GM18511 (cell line): ENCODE data around the gene NNT.
"Not testable (repeated sequence)": the region's sequence is repeated elsewhere in the genome, so short reads cannot be mapped to it uniquely, and the experiment has no call there.

Experiments
- ATAC-seq: cut with Tn5 transposase; IDR thresholded peaks from one replicate; pipeline ENCODE4 v1.9.1; 2021; ENCODE audit warnings: mild to moderate bottlenecking, moderate library complexity; ENCODE audit not compliant: unreplicated experiment

Gene NNT

DNA sequence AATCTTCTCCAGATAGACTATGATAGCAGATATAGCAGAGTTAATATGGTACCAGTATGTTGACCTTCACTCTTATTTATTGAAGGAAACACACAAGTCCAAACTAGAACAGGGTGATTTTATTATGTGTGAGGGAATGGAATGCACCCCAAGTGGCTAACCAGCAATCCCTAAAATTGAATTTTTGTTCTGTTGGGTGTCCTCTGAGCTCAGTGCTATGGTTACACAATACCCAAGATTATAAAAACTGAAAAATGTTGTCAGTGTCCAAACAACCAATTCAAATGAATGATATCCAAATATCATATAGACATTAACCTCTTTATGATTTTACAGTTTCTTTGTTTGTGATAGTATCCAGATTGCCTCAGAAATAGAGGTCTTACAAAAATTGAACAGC lies 60.9 kb downstream of the NNT start:
- no peak for ATAC-seq

DNA sequence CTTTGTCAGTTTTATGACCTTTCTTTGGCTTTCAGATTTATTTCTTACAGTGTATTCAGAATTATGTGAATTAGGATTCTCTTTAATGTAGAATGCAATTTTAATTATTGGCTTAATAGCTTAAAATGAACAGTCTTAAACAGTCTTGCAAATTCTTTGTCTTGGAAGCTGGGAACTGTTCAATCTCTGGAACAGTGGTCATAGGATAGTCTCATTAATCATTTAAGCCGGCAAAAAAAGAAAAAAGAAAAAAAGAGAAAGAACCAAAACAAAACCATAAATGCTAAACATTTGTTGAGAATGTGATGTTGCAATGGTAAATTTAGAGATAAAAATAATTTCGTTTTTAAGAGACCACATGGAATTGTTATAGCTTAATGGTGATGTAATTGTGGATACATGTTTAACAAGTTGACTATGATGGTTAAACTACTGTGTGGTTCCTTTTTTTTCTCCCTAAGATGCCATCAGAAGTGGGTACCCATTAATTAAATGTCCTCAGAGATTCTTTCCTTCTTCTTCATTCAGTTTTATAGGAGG lies 61.6 kb downstream of the NNT start:
- ATAC-seq: no peak

DNA sequence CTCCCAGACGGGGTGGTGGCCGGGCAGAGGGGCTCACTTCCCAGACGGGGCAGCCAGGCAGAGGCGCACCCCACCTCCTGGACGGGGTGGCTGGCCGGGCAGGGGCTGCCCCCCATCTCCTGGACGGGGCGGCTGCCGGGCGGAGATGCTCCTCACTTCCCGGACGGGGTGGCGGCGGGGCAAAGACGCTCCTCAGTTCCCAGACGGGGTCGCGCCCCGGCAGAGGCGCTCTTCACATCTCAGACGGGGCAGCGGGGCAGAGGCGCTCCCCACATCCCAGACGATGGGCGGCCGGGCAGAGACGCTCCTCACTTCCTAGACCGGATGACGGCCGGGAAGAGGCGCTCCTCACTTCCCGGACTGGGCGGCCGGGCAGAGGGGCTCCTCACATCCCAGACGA lies 62.8 kb downstream of the NNT start:
- ATAC-seq: not testable (repeated sequence)

DNA sequence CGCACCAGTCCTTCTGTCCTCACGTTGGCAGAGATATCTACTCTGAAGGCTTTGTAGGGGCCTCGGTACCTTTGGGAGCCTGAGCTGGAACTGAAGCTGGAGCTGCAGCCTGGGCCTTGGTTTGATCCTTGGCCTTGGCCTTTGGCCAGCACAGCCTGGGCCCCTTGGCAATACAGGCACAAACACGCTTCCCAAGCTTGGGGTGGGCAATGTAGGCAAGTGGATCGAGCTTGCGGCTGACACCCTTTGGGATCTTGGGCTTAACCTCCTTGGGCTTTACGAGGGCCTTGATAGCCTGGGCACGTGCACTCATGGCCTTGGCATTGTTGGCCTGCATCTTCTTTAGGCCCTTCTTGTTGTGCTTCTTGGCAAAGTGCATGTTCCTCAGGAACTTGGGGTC lies 63.7 kb downstream of the NNT start:
- ATAC-seq: not testable (repeated sequence)

DNA sequence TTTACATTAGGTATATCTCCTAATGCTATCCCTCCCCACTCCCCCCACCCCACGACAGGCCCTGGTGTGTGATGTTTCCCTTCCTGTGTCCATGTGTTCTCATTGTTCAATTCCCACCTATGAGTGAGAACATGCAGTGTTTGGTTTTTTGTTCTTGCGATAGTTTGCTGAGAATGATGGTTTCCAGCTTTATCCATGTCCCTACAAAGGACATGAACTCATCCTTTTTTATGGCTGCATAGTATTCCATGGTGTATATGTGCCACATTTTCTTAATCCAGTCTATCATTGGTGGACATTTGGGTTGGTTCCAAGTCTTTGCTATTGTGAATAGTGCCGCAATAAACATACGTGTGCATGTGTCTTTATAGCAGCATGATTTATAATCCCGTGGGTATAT lies 64.4 kb downstream of the NNT start:
- not testable (repeated sequence) for ATAC-seq

DNA sequence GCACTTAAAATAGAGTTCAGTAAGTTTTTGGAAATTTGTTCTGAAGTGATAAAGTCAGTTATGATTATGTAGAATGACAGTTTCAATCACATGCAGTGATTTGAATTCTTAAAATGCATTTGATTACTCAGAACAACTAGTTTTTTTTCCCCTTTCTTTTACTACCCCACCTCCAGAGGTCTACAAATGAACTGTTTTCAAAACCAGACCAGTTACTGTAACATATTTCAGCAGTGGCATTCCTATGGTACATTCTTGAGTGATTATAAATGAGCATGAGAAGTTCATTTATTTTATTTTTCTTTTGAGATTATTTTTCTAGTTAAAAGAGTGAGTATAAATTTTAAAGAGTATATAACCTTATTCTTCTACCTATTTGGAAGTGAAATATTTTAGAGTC lies 71.6 kb downstream of the NNT start:
- ATAC-seq: no peak

DNA sequence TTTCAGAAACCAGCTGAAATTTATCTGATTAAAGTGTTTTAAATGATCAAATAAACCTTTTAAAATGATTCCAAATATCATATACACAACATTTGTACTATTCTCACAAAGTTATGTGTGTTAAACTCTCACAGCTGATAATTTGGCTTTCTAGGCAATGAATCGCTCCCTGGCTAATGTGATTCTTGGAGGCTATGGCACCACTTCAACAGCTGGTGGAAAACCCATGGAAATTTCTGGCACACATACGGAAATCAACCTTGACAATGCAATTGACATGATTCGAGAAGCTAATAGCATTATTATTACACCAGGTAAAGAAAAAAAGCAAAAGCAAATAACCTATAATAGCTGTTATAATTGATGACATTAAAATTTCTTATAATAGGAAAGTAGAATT lies 72.4 kb downstream of the NNT start:
- ATAC-seq: no peak

DNA sequence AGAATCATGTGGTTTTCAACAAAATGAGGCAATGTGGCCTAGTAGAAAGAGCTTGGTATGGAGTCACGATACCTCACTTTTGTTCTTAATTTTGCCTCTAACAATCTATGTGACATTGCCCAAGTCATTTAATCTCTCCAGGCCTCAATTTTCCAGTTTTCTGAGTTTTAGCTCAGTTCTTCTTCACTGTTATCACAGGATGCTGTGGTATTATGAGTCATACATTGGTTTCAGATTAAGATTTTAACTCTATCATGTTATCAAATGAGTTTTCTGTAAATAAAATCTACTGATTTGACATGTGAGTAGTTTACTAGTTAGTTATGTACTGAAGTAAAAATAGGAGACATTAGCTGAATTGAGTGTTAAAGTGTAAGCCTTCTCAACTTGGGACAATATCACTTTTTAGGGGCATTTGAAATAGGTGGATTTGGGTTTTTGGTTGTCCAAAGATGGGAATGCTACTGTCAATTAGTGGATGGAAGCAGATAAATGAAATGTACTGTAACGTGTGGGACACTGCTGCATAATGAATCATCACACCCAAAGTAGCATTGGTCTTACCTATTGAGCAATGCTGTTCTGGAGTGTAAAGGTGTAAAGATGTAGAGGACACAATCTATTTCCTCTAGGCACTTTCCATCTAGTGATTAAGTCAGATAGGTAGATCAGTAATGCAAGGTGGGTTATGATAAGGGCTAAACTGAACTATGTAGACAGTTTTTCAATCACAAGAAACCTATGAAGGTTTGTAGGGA lies 73.3 kb downstream of the NNT start:
- no peak for ATAC-seq

DNA sequence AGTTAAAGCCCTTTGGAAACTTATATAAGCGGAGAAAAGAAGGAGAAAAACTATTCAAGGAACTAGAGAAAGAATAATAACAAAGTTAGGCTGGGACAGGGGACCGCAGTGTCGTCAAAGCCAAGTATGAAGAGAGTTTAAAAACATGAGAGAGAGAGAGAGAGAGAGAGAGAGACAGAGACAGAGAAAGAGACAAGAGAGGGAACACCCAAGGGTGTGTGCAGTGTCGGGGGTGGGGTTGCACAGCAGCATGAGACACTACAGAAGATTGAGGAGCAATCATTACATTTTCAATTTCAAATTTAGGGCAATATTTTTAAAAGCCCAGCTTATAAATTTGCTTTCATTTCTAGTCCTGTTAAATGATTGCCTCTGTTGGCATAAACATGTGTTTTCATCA lies 74.3 kb downstream of the NNT start:
- ATAC-seq: no peak

DNA sequence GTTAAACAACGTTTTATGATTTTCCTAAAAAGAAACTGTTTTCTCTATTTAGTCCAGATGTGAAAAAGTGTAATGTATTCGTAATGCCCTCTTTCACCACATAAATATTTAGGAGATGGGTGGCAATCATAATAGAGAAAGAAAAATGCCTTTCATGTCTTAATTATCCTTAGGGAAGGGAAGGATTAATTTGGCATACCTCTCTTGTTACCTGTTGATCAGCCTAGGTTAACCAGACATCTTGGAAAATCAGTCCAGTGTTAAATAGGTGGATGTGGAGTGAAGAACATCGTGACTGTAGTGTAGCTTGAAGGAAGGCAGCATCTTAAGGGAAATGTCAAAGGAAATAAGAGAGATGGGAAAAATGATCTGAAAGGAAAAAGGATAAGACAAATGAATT lies 76.2 kb downstream of the NNT start:
- no peak for ATAC-seq

DNA sequence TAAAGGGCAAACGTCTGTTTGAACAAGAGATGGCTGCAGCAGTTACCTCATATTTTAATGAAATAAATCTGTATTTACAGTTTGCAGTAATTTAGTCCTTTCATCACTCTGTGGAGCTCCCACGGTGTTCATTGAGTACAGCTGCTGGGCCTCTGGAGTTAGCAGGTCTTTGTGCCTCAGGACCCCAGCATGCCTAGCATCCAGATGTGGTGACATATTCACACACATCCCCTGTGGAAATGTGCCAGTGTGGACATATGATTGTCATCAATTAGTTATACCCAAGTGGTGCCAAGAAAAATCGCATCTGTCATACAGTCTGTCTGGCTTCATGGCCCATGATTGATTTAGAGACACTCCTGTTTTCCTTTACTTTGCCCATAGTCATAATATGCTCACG lies 77.3 kb downstream of the NNT start:
- ATAC-seq: no peak

DNA sequence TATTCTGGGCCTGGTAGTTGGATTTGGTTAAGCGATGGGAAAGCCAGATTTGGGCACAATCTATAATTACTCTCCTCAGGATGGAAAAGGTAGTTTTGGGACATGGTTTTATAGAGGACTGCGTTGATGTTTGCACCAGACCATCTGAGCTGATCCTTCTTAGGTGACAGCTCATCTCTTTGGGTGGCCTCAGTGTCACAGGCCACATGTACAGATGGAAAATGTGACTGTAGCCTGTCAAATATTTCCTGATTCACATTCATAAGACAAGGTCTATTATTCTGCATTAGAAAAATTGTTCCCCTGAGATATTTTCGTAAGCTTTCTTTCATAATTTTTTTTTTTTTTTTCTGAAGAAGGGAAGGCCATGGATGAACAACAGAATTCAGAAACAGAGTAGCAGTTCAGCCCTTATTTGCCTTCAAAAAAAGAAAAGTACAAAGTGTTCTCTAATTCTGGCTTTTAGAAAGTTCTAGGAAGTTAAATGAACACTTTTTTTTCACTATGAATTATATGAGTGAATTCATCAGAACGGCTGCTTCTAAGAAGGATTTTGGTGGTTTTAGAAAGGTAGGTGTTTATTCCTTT lies 81.0 kb downstream of the NNT start:
- ATAC-seq: no peak

DNA sequence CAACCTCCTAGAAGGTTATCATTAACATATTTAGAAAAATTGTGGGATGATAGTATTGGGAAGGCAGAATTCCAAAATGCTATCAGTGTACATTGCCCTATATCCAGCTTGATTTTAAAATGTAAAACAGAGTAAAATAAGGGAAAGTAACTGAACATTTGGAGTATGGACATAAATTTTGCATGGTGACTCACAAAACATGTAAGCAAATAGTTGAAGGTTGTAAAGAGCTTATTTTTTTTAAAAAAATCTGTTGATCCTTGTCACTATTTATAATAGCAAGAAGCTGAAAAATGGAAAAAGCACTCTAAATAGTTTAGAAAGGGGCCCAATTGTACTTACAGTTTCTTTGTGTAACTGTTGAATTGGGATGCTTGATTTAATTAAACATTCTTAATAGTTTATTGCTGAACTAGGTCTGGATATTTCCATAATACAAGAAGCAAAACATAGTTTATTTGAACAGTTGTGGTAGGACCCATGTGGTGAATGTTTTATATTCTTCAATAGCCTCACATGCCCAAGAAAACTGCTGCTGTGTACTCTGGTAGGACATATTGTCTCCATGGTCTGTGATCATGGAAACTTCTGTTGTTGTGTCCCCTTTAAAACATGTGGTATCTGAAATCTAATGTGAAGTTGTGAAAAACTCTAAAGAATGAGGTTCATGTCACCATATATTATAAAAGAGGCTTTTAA lies 82.4 kb downstream of the NNT start:
- no peak for ATAC-seq

DNA sequence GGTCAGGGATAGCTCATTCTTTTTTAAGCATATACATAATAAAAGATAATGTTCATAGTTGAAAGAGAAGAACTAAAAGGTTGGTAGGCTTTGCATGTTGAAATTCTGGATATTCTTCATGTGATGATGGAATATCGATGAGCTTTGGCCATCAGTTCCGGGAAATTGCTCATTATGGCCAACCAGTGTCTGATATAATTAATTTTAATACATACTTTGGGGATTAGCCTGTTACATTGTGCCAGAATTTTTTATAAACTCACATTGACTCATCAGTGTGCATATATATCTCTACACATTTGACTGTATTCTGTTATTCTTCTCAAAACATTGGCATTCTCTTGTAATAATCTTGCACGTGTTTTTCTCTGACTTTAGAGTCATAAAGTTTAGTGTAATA lies 84.3 kb downstream of the NNT start:
- ATAC-seq: no peak

DNA sequence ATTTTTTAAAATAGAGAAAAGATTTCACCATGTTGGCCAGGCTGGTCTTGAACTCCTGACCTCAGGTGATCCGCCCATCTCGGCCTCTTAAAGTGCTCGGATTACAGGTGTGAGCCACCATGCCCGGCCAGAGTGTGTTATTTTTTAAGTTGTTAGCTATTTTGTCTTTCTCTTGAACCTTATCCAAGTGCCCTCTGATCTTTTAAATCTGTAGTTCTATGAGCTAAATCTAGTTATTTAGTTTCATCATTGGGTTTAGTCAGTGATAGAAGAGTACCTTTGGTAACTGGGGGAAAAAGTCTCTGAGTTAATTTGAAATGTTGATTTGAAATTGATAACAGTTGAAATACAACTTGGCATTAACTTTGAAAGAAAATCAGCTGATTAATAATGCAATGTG lies 88.3 kb downstream of the NNT start:
- ATAC-seq: no peak

DNA sequence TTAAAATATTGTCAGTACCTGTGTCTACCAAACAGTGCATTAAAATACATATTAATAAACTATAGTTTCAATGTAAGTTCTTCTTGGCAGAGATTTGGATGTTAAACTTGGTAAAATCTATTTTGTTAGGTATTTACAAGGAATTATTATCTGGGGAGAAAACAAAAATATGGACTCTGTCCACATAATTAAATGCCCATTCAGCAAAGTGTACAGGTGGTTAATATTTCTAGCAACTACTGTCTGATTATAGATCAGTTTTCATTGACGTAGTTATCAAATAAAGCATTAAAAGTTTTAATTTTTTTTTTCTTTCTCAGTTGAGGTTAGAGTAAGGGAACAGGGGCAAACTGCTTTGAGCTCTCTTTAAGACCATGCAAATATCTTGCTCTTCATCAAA lies 88.9 kb downstream of the NNT start:
- ATAC-seq: no peak

DNA sequence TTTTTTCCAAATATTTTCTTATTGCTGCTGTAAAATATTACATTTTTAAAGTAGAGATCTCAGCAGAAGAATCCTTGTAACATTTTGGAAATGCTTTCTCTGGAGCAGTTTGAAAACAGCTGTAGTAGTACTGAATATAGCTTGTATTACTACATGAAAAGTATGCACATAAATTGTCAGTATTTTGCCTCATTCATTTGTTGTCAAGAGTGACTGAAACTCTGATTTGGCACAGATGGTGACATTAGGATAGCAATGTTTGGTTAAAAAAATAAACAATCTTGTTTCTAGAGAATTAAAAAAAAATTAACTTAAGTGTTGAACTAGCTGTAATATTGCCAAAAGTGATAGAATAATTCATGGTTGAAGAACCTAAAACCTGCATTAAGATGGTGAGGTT lies 90.4 kb downstream of the NNT start:
- no peak for ATAC-seq

DNA sequence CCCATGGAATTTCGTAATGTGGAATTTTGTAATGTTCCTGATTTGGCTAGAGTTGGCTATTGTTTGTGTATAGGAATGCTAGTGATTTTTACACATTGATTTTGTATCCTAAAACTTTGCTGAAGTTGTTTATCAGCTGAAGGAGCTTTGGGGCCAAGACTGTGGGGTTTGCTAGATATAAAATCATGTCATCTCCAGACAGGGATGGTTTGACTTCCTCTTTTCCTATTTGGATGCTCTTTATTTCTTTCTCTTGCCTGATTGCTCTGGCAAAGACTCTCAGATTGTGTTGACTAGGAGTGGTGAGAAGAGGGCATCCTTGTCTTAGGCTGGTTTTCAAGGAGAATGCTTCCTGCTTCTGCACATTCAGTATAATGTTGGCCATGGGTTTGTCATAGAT lies 91.0 kb downstream of the NNT start:
- ATAC-seq: no peak

DNA sequence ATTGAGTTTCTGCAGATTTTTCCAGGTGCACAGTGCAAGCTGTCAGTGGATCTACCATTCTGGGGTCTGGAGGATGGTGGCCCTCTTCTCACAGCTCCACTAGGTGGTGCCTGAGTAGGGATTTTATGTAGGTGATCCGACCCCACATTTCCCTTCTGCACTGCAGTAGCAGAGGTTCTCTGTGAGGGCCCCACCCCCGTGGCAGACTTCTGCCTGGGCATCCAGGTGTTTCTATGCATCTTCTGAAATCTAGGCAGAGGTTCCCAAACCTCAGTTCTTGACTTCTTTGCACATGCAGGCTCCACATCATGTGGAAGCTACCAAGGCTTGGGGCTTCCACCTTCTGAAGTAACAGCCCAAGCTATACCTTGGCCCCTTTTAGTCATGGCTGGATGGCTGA lies 93.5 kb downstream of the NNT start:
- ATAC-seq: not testable (repeated sequence)

DNA sequence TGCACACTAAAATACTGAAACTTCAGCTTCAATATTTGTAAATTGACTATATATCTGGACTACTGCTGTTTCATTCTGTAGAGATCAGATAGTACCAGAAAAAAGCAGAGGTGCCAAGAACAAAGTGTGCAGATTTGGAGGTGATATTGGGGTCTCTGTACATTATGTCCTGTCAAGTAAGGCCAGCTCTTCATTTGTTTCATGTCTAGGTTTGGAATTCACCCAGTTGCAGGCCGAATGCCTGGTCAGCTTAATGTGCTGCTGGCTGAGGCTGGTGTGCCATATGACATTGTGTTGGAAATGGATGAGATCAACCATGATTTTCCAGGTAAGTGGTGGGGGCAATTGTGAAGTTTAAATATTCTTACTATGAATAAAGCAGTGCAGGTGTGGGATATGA lies 96.9 kb downstream of the NNT start:
- no peak for ATAC-seq

DNA sequence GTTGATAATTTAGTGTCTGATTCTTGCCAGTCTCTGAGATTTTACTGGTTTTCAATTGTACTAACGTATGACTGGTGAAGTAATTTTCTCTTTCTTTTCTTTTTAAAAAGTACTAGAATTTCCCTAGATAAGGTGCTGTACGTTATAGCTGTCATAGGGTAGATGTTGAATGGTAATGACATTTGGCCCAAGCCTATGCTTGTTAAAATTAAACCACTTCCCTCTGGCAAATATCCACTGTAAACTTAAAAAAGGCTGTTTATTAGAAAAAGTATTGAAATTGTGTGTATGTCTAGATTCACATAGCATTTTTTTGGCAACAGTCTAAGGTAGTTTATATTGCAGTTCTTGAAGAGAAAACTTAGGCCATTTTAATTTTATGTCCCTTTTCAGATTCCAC lies 97.6 kb downstream of the NNT start:
- ATAC-seq: no peak

DNA sequence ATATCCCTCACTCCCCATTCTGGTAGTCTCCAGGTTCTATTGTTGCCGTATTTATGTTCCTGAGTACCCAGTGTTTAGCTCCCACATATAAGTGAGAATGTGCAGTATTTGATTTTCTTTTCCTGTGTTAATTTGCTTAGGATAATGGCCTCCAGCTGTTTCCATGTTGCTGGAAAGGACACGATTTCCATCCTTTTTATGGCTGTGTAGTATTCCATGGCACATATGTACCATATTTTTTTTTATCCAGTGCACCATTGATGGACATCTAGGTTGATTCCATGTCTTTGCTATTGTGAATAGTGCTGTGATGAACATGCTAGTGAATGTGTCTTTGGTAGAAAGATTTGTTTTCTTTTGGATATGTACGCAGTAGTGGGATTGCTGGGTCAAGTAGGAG lies 98.2 kb downstream of the NNT start:
- ATAC-seq: no peak
